Effector memory CD4-positive, alpha-beta T cell (primary cell): Measurements from ENCODE around the gene TXNRD2.

Experiments
- DNase-seq, 3 donors: peaks; one replicate each; pipeline ENCODE4 v3.0.0-alpha.2; 2020
- H3K27ac ChIP-seq: 2 replicates; pipeline ENCODE4 v1.7.0; 2013; ENCODE audit warnings: mild to moderate bottlenecking, low read length, moderate library complexity; ENCODE audit not compliant: insufficient read depth, poor library complexity, severe bottlenecking
- H3K27me3 ChIP-seq: replicated peaks from 2 replicates; pipeline ENCODE4 v1.7.0; 2013; ENCODE audit warnings: mild to moderate bottlenecking, low read length; ENCODE audit not compliant: insufficient read depth, control insufficient read depth, poor library complexity, severe bottlenecking
- H3K36me3 ChIP-seq: 2 replicates; pipeline ENCODE4 v1.7.0; 2013; ENCODE audit warnings: mild to moderate bottlenecking, low read length, moderate library complexity; ENCODE audit not compliant: control insufficient read depth, insufficient read depth
- H3K4me1 ChIP-seq: 2 replicates; pipeline ENCODE4 v1.7.0; 2013; ENCODE audit warnings: low read length, mild to moderate bottlenecking; ENCODE audit not compliant: control insufficient read depth, insufficient read depth, poor library complexity, severe bottlenecking
- H3K4me3 ChIP-seq: 2 replicates; pipeline ENCODE4 v1.7.0; 2013; ENCODE audit warnings: low read length, low read depth, mild to moderate bottlenecking; ENCODE audit not compliant: insufficient read depth, poor library complexity, severe bottlenecking
- H3K9me3 ChIP-seq: 2 replicates; pipeline ENCODE4 v1.7.0; 2013; ENCODE audit warnings: mild to moderate bottlenecking, low read length, moderate library complexity; ENCODE audit not compliant: control insufficient read depth

TXNRD2 gene

GRCh38 chr22:19868773-19869471, 72.7 kb downstream of the TXNRD2 start:
- Histone ChIP-seq H3K4me3 (no peak overlapping the region), H3K36me3 (no peaks in the 10 kb centered on the region), H3K4me1 (peaks cover under 1% of the 10 kb centered on the region), H3K27me3 (no peaks in the 10 kb centered on the region), H3K27ac (no peak overlapping the region), H3K9me3 (no peaks in the 10 kb centered on the region)
- DNase-seq: no peak

GRCh38 chr22:19868333-19868732, 73.3 kb downstream of the TXNRD2 start:
- DNase-seq: no peak

GRCh38 chr22:19867617-19868016, 74.0 kb downstream of the TXNRD2 start:
- H3K9me3 ChIP-seq: no peaks in the 10 kb centered on the region
- no peaks in the 10 kb centered on the region for H3K27me3 ChIP-seq
- no peaks in the 10 kb centered on the region for H3K36me3 ChIP-seq
- no peaks in the 10 kb centered on the region for H3K4me1 ChIP-seq
- H3K4me3 ChIP-seq: no peak overlapping the region
- no peak overlapping the region for H3K27ac ChIP-seq
- DNase-seq: no peak

More at GRCh38 chr22:19868333-19868732, 73.3 kb downstream of the TXNRD2 start:
- Histone ChIP-seq H3K27ac (no peak overlapping the region), H3K4me1 (no peaks in the 10 kb centered on the region), H3K9me3 (no peaks in the 10 kb centered on the region), H3K4me3 (no peak overlapping the region), H3K36me3 (no peaks in the 10 kb centered on the region), H3K27me3 (no peaks in the 10 kb centered on the region)

- no peak for DNase-seq
- no peaks in the 10 kb centered on the region for H3K27me3 ChIP-seq
- H3K4me3 ChIP-seq: no peak overlapping the region
- H3K4me1 ChIP-seq: no peaks in the 10 kb centered on the region
- no peak overlapping the region for H3K27ac ChIP-seq
- no peaks in the 10 kb centered on the region for H3K9me3 ChIP-seq
- H3K36me3 ChIP-seq: no peaks in the 10 kb centered on the region
These were observed 75.0 kb downstream of the TXNRD2 start for GRCh38 chr22:19866665-19867009.

- Histone ChIP-seq H3K36me3 (no peaks in the 10 kb centered on the region), H3K4me1 (no peaks in the 10 kb centered on the region), H3K27ac (no peak overlapping the region), H3K27me3 (no peaks in the 10 kb centered on the region), H3K4me3 (no peak overlapping the region), H3K9me3 (no peaks in the 10 kb centered on the region)
- no peak for DNase-seq
These were observed 76.3 kb downstream of the TXNRD2 start for GRCh38 chr22:19865141-19865829.

GRCh38 chr22:19864538-19865106, 77.0 kb downstream of the TXNRD2 start:
- no peaks in the 10 kb centered on the region for H3K4me1 ChIP-seq
- H3K4me3 ChIP-seq: no peak overlapping the region
- no peaks in the 10 kb centered on the region for H3K9me3 ChIP-seq
- H3K27ac ChIP-seq: no peak overlapping the region
- no peak for DNase-seq
- no peaks in the 10 kb centered on the region for H3K27me3 ChIP-seq
- H3K36me3 ChIP-seq: no peaks in the 10 kb centered on the region

GRCh38 chr22:19863571-19863970, 78.0 kb downstream of the TXNRD2 start:
- Histone ChIP-seq H3K27me3 (no peaks in the 10 kb centered on the region), H3K4me3 (no peak overlapping the region), H3K4me1 (no peaks in the 10 kb centered on the region), H3K36me3 (no peaks in the 10 kb centered on the region), H3K27ac (no peak overlapping the region), H3K9me3 (no peaks in the 10 kb centered on the region)
- no peak for DNase-seq

- Histone ChIP-seq H3K4me3 (no peak overlapping the region), H3K4me1 (no peaks in the 10 kb centered on the region), H3K36me3 (no peaks in the 10 kb centered on the region), H3K27me3 (no peaks in the 10 kb centered on the region), H3K27ac (no peak overlapping the region), H3K9me3 (no peaks in the 10 kb centered on the region)
- DNase-seq: no peak
These were observed 78.9 kb downstream of the TXNRD2 start for GRCh38 chr22:19862619-19863246.

- no peaks in the 10 kb centered on the region for H3K27me3 ChIP-seq
- H3K9me3 ChIP-seq: no peaks in the 10 kb centered on the region
- H3K4me1 ChIP-seq: peaks cover 10% of the 10 kb centered on the region
- no peak overlapping the region for H3K4me3 ChIP-seq
- DNase-seq: no peak
- H3K36me3 ChIP-seq: no peaks in the 10 kb centered on the region
- H3K27ac ChIP-seq: no peak overlapping the region
These were observed 81.6 kb downstream of the TXNRD2 start for GRCh38 chr22:19859861-19860510.
